Hematopoietic multipotent progenitor cell treated with erythropoietin and hydrocortisone succinate and interleukin-3 and kit ligand, for 6 days (in vitro differentiated cells): ENCODE data around the gene PHOSPHO2.

ENCODE experiments used
- DNase-seq: peaks from one replicate; pipeline ENCODE4 v3.0.0-alpha.2; 2015

Gene PHOSPHO2

GRCh38 chr2:169694113-169694893, at the start of gene PHOSPHO2, which contains the start of gene CFAP210:
Gene PHOSPHO2 (plus strand): TSS chr2:169694469. CDS start chr2:169700972, 6,503 bp downstream.
Gene CFAP210 (minus strand): TSS chr2:169694405. CDS start chr2:169694327, 78 bp downstream.
- peak; percentile 98 for DNase-seq

- no peak for DNase-seq
These were observed 46.8 kb upstream of the PHOSPHO2 start for GRCh38 chr2:169647496-169647895.

- DNase-seq, result no peak
These were observed 45.0 kb upstream of the PHOSPHO2 start for GRCh38 chr2:169649278-169649677.

GRCh38 chr2:169653636-169654035, 40.6 kb upstream of the PHOSPHO2 start:
- no peak for DNase-seq

GRCh38 chr2:169656164-169656563, 38.1 kb upstream of the PHOSPHO2 start:
- DNase-seq, result no peak

- no peak for DNase-seq
These were observed 35.4 kb upstream of the PHOSPHO2 start for GRCh38 chr2:169658877-169659276.

GRCh38 chr2:169659320-169659719, 34.9 kb upstream of the PHOSPHO2 start:
- peak; percentile 39 for DNase-seq

- no peak for DNase-seq
These were observed 33.0 kb upstream of the PHOSPHO2 start for GRCh38 chr2:169661265-169661664.

GRCh38 chr2:169662744-169663143, 31.5 kb upstream of the PHOSPHO2 start:
- DNase-seq, result peak; percentile 73

GRCh38 chr2:169663247-169663646, 31.0 kb upstream of the PHOSPHO2 start:
- no peak for DNase-seq

GRCh38 chr2:169664600-169664977, 29.7 kb upstream of the PHOSPHO2 start:
- DNase-seq, result no peak

GRCh38 chr2:169664978-169665930, 29.0 kb upstream of the PHOSPHO2 start:
- peak; percentile 90 for DNase-seq

- no peak for DNase-seq
These were observed 26.7 kb upstream of the PHOSPHO2 start for GRCh38 chr2:169667583-169667982.

- DNase-seq, result peak; percentile 62
These were observed 24.0 kb upstream of the PHOSPHO2 start for GRCh38 chr2:169670215-169670651.

- no peak for DNase-seq
These were observed 23.3 kb upstream of the PHOSPHO2 start for GRCh38 chr2:169670937-169671336.

- peak; percentile 18 for DNase-seq
These were observed 21.9 kb upstream of the PHOSPHO2 start for GRCh38 chr2:169672406-169672805.

GRCh38 chr2:169673106-169673505, 21.2 kb upstream of the PHOSPHO2 start:
- DNase-seq, result no peak

GRCh38 chr2:169673921-169674320, 20.3 kb upstream of the PHOSPHO2 start:
- no peak for DNase-seq

GRCh38 chr2:169676357-169676756, 17.9 kb upstream of the PHOSPHO2 start:
- peak; percentile 38 for DNase-seq

- no peak for DNase-seq
These were observed 17.4 kb upstream of the PHOSPHO2 start for GRCh38 chr2:169676850-169677249.

GRCh38 chr2:169683054-169683424, 11.2 kb upstream of the PHOSPHO2 start:
- no peak for DNase-seq

- DNase-seq, result no peak
These were observed 10.7 kb upstream of the PHOSPHO2 start for GRCh38 chr2:169683425-169684134.

GRCh38 chr2:169684135-169684565, 10.1 kb upstream of the PHOSPHO2 start:
- no peak for DNase-seq
